SU-DHL-6 (cell line): ENCODE data around the gene VTI1A.

Source experiments
- H2AFZ ChIP-seq: fragments of 200-600 bp; sonication (generic); 2 replicates; pipeline ENCODE4 v1.6.1; 2014; ENCODE audit warnings: low read depth, mild to moderate bottlenecking, moderate library complexity, mixed read lengths, antibody characterized with exemption, low read length; ENCODE audit not compliant: severe bottlenecking
- H3F3A ChIP-seq: fragments of 200-600 bp; shearing (Covaris generic); 2 replicates; pipeline ENCODE4 v1.6.0; 2016; ENCODE audit warnings: antibody characterized with exemption, mild to moderate bottlenecking; ENCODE audit not compliant: insufficient read depth
- H3K27ac ChIP-seq: fragments of 200-600 bp; sonication (generic); 2 replicates; pipeline ENCODE4 v1.5.1; 2016; ENCODE audit warnings: low read depth, mild to moderate bottlenecking, low read length, moderate library complexity, mixed read lengths
- H3K27me3 ChIP-seq: fragments of 200-600 bp; sonication (generic), shearing (Covaris generic); 2 replicates; pipeline ENCODE4 v1.6.0; 2014; ENCODE audit warnings: mild to moderate bottlenecking, low read length
- H3K36me3 ChIP-seq: fragments of 200-600 bp; sonication (generic); 2 replicates; pipeline ENCODE4 v1.6.1; 2014; ENCODE audit warnings: mild to moderate bottlenecking, low read length, mixed read lengths
- H3K4me2 ChIP-seq: fragments of 300-600, 200-600 bp; shearing (Covaris generic), sonication (generic); 2 replicates; pipeline ENCODE4 v1.6.0; 2014; ENCODE audit warnings: low read length, low read depth, mild to moderate bottlenecking; ENCODE audit not compliant: poor library complexity, severe bottlenecking
- H3K4me3 ChIP-seq: fragments of 200-600 bp; sonication (generic); 2 replicates; pipeline ENCODE4 v1.5.1; 2014; ENCODE audit warnings: antibody characterized with exemption, low read length, mild to moderate bottlenecking, mixed read lengths; ENCODE audit not compliant: insufficient read depth, poor library complexity, severe bottlenecking
- H3K79me2 ChIP-seq: fragments of 200-600 bp; sonication (generic); 2 replicates; pipeline ENCODE4 v1.6.1; 2014; ENCODE audit warnings: mild to moderate bottlenecking, low read length, moderate library complexity; ENCODE audit not compliant: insufficient read depth
- H3K9ac ChIP-seq: fragments of 200-600 bp; sonication (generic); 2 replicates; pipeline ENCODE4 v1.7.0; 2014; ENCODE audit warnings: mild to moderate bottlenecking, low read length
- H3K9me2 ChIP-seq: fragments of 200-600 bp; sonication (generic); replicated peaks from 2 replicates; pipeline ENCODE4 v1.6.1; 2014; ENCODE audit warnings: low read length; ENCODE audit not compliant: insufficient read depth
- H3K9me3 ChIP-seq: fragments of 200-600 bp; sonication (generic); 2 replicates; pipeline ENCODE4 v1.6.1; 2014; ENCODE audit warnings: low read length, mixed read lengths; ENCODE audit not compliant: insufficient read depth
- H4K20me1 ChIP-seq: fragments of 200-600 bp; sonication (generic); 2 replicates; pipeline ENCODE4 v1.6.1; 2014; ENCODE audit warnings: low read depth, mild to moderate bottlenecking, antibody characterized with exemption, low read length, moderate library complexity, mixed read lengths
- CTCF ChIP-seq: fragments of 200-600 bp; sonication (generic); IDR thresholded peaks from one replicate; pipeline ENCODE4 v1.5.1; 2017; ENCODE audit warnings: antibody characterized with exemption, mild to moderate bottlenecking, low read length, moderate library complexity; ENCODE audit not compliant: insufficient read depth, poor library complexity, severe bottlenecking
- EZH2phosphoT487 ChIP-seq: fragments of 200-600 bp; sonication (generic), shearing (Covaris generic); conservative IDR thresholded peaks from 2 replicates; pipeline ENCODE4 v1.6.1; 2018; ENCODE audit warnings: mild to moderate bottlenecking, antibody characterized with exemption, low read length, moderate library complexity, mixed read lengths

VTI1A gene

GRCh38 chr10:112775892-112776674 is 329.1 kb downstream of the VTI1A start:
- TF ChIP-seq EZH2phosphoT487 (no peak), CTCF (no peak)
- Histone ChIP-seq H3K9me2 (no peaks in the 10 kb centered on the region), H3K27ac (no peak overlapping the region)

GRCh38 chr10:112778579-112778978 is 331.6 kb downstream of the VTI1A start:
- no peaks in the 10 kb centered on the region for H4K20me1 ChIP-seq
- no peak overlapping the region for H2AFZ ChIP-seq
- H3K79me2 ChIP-seq, result no peaks in the 10 kb centered on the region
- no peaks in the 10 kb centered on the region for H3K9me3 ChIP-seq
- TF ChIP-seq EZH2phosphoT487 (no peak), CTCF (no peak)
- no peaks in the 10 kb centered on the region for H3K9me2 ChIP-seq
- H3K27me3 ChIP-seq, result no peaks in the 10 kb centered on the region
- no peak overlapping the region for H3K4me2 ChIP-seq
- no peak overlapping the region for H3K9ac ChIP-seq
- H3F3A ChIP-seq, result no peaks in the 10 kb centered on the region
- no peaks in the 10 kb centered on the region for H3K36me3 ChIP-seq
- H3K4me3 ChIP-seq, result no peak overlapping the region
- no peak overlapping the region for H3K27ac ChIP-seq

More at GRCh38 chr10:112775892-112776674, 329.1 kb downstream of the VTI1A start:
- Histone ChIP-seq H3K4me3 (no peak overlapping the region), H3F3A (no peaks in the 10 kb centered on the region), H3K9me3 (no peaks in the 10 kb centered on the region), H3K4me2 (no peak overlapping the region), H3K27me3 (no peaks in the 10 kb centered on the region), H3K36me3 (no peaks in the 10 kb centered on the region), H4K20me1 (no peaks in the 10 kb centered on the region), H3K79me2 (no peaks in the 10 kb centered on the region), H2AFZ (no peak overlapping the region), H3K9ac (no peak overlapping the region)

GRCh38 chr10:112779025-112779770 is 332.2 kb downstream of the VTI1A start:
- TF ChIP-seq EZH2phosphoT487 (no peak), CTCF (no peak)
- Histone ChIP-seq H3F3A (no peaks in the 10 kb centered on the region), H3K4me3 (no peak overlapping the region), H3K9me2 (no peaks in the 10 kb centered on the region), H2AFZ (no peak overlapping the region), H3K79me2 (no peaks in the 10 kb centered on the region), H4K20me1 (no peaks in the 10 kb centered on the region), H3K9ac (no peak overlapping the region), H3K9me3 (no peaks in the 10 kb centered on the region), H3K4me2 (no peak overlapping the region), H3K36me3 (no peaks in the 10 kb centered on the region), H3K27ac (no peak overlapping the region), H3K27me3 (no peaks in the 10 kb centered on the region)
